ENCODE data around the gene LRRC72.
"Not testable (repeated sequence)": the region's sequence is repeated elsewhere in the genome, so short reads cannot be mapped to it uniquely, and the experiment has no call there.

- not testable (repeated sequence) for TF ChIP-seq CTCF (IDR thresholded peaks at IDR 0.05; ENCODE audit: insufficient read depth, low read depth, low read length); EZH2 (IDR thresholded peaks at IDR 0.05; ENCODE audit: insufficient read depth, low read length)
Observed at GRCh38 chr7:16595596-16595995, 69.0 kb downstream of the LRRC72 start.

Data from astrocyte (in vitro differentiated cells and primary cell).